Mesenchymal stem cell (in vitro differentiated cells and primary cell): Measurements from ENCODE around the gene ZNF586.
"Not testable (repeated sequence)": the region's sequence is repeated elsewhere in the genome, so short reads cannot be mapped to it uniquely, and the experiment has no call there.

Source experiments
- DNase-seq: peaks from one replicate; pipeline ENCODE4 v3.0.0-alpha.2; 2013
- H2AFZ ChIP-seq: one replicate; pipeline ENCODE4 v1.6.1; 2013; ENCODE audit warnings: low read depth, mild to moderate bottlenecking, control low read depth, inconsistent platforms, low read length, moderate library complexity
- H2AK5ac ChIP-seq: 2 replicates; pipeline ENCODE4 v1.6.1; 2013; ENCODE audit warnings: low read length, moderate library complexity, mild to moderate bottlenecking, inconsistent platforms; ENCODE audit not compliant: severe bottlenecking
- H2BK120ac ChIP-seq: one replicate; pipeline ENCODE4 v1.6.1; 2013; ENCODE audit warnings: low read depth, mild to moderate bottlenecking, inconsistent platforms, low read length, moderate library complexity
- H2BK12ac ChIP-seq, 2 experiments: one replicate each; pipeline ENCODE4 v1.6.1; 2013; ENCODE audit warnings: inconsistent platforms in 2 of 2, low read length in 2 of 2, mild to moderate bottlenecking in 2 of 2, moderate library complexity in 2 of 2, control low read depth in 1 of 2
- H2BK15ac ChIP-seq: one replicate; pipeline ENCODE4 v1.6.1; 2013; ENCODE audit warnings: mild to moderate bottlenecking, low read depth, inconsistent platforms; ENCODE audit not compliant: poor library complexity, severe bottlenecking
- H2BK5ac ChIP-seq: 2 replicates; pipeline ENCODE4 v1.6.1; 2013; ENCODE audit warnings: low read depth, mild to moderate bottlenecking, low read length, control low read depth, inconsistent platforms; ENCODE audit not compliant: poor library complexity, severe bottlenecking
- H3K14ac ChIP-seq, 2 experiments: one replicate each; pipeline ENCODE4 v1.6.1; 2013; ENCODE audit warnings: inconsistent platforms in 2 of 2, low read length in 2 of 2, control low read depth in 1 of 2, mild to moderate bottlenecking in 1 of 2, moderate library complexity in 1 of 2
- H3K18ac ChIP-seq, 2 experiments: one replicate each; pipeline ENCODE4 v1.6.1; 2013; ENCODE audit warnings: inconsistent platforms in 2 of 2, low read length in 2 of 2, control low read depth in 1 of 2, low read depth in 1 of 2, mild to moderate bottlenecking in 1 of 2
- H3K23ac ChIP-seq, 2 experiments: one replicate each; pipeline ENCODE4 v1.6.1; 2013; ENCODE audit warnings: inconsistent platforms in 2 of 2, low read length in 2 of 2, mild to moderate bottlenecking in 2 of 2, moderate library complexity in 2 of 2, control low read depth in 1 of 2
- H3K27ac ChIP-seq: 2 replicates; pipeline ENCODE4 v1.5.1; 2013; ENCODE audit warnings: mild to moderate bottlenecking, moderate library complexity, low read length, control low read depth, inconsistent platforms; ENCODE audit not compliant: poor library complexity, severe bottlenecking
- H3K27me3 ChIP-seq, 2 experiments: 2 replicates each; pipeline versions ENCODE4 v1.6.1 to v1.7.0; 2013; ENCODE audit warnings: low read length in 2 of 2, mild to moderate bottlenecking in 2 of 2, moderate library complexity in 2 of 2, control low read depth in 1 of 2, inconsistent platforms in 1 of 2; ENCODE audit not compliant: control insufficient read depth in 1 of 2, insufficient read depth in 1 of 2
- H3K36me3 ChIP-seq, 2 experiments: 2 replicates each; pipeline versions ENCODE4 v1.6.1 to v1.7.0; 2013; ENCODE audit warnings: low read length in 2 of 2, control low read depth in 1 of 2, inconsistent platforms in 1 of 2, low read depth in 1 of 2, mild to moderate bottlenecking in 1 of 2; ENCODE audit not compliant: insufficient read depth in 2 of 2, control insufficient read depth in 1 of 2
- H3K4ac ChIP-seq, 2 experiments: one replicate each; pipeline ENCODE4 v1.6.1; 2013; ENCODE audit warnings: inconsistent platforms in 2 of 2, low read length in 2 of 2, mild to moderate bottlenecking in 2 of 2, moderate library complexity in 2 of 2, control low read depth in 1 of 2, low read depth in 1 of 2
- H3K4me1 ChIP-seq: 2 replicates; pipeline ENCODE4 v1.6.1; 2013; ENCODE audit warnings: low read depth, low read length, control low read depth; ENCODE audit not compliant: control insufficient read depth, insufficient read depth
- H3K4me2 ChIP-seq: 2 replicates; pipeline ENCODE4 v1.6.1; 2013; ENCODE audit warnings: low read length, mild to moderate bottlenecking, inconsistent platforms; ENCODE audit not compliant: poor library complexity, severe bottlenecking
- H3K4me3 ChIP-seq, 2 experiments: 2 replicates each; pipeline versions ENCODE4 v1.5.1 to v1.7.0; 2013; ENCODE audit warnings: low read length in 2 of 2, mild to moderate bottlenecking in 2 of 2, control low read depth in 1 of 2, low read depth in 1 of 2; ENCODE audit not compliant: insufficient read depth in 1 of 2
- H3K79me1 ChIP-seq: replicated peaks from 2 replicates; pipeline ENCODE4 v1.6.1; 2013; ENCODE audit warnings: mild to moderate bottlenecking, control low read depth, low read length, inconsistent platforms; ENCODE audit not compliant: poor library complexity, severe bottlenecking
- H3K9ac ChIP-seq: 2 replicates; pipeline ENCODE4 v1.7.0; 2013; ENCODE audit warnings: mild to moderate bottlenecking, low read length, moderate library complexity
- H3K9me3 ChIP-seq: 2 replicates; pipeline ENCODE4 v1.7.0; 2013; ENCODE audit warnings: mild to moderate bottlenecking, low read length; ENCODE audit not compliant: control insufficient read depth
- H4K8ac ChIP-seq: one replicate; pipeline ENCODE4 v1.6.1; 2013; ENCODE audit warnings: inconsistent platforms, mild to moderate bottlenecking, low read length, moderate library complexity
- H4K91ac ChIP-seq: one replicate; pipeline ENCODE4 v1.6.1; 2013; ENCODE audit warnings: mild to moderate bottlenecking, low read length, inconsistent platforms
- WGBS: methylation state at CpG from one replicate; pipeline ENCODE4 v1.1.7; 2013; ENCODE audit warnings: mixed read lengths; 5-methylcytosine and 5-hydroxymethylcytosine counted together

ZNF586 gene

GRCh38 chr19:57803265-57803593, 33.8 kb downstream of the ZNF586 start:
- H2BK5ac ChIP-seq: peak overlapping the region; percentile 99
- no peak overlapping the region for H4K8ac ChIP-seq
- H3K9me3 ChIP-seq: no peaks in the 10 kb centered on the region
- no peak overlapping the region for H2BK15ac ChIP-seq
- no peak overlapping the region for H4K91ac ChIP-seq
- DNase-seq: no peak
- H3K9ac ChIP-seq: peak overlapping the region; percentile 90
- H3K27ac ChIP-seq: peak overlapping the region; percentile 100
- H3K23ac ChIP-seq: no peak overlapping the region
- H3K4ac ChIP-seq: no peak overlapping the region
- H2BK12ac ChIP-seq: no peak overlapping the region
- H2AFZ ChIP-seq: no peak overlapping the region
- 3% methylated on average over 6 of the region's 6 CpGs for WGBS
- no peaks in the 10 kb centered on the region for H3K27me3 ChIP-seq
- no peak overlapping the region for H3K18ac ChIP-seq
- peak overlapping the region; percentile 98 for H2BK120ac ChIP-seq
- H3K4me2 ChIP-seq: peak overlapping the region; percentile 92
- H3K4me3 ChIP-seq: peak overlapping the region; percentile 71 to 79
- H3K79me1 ChIP-seq: peaks cover 28% of the 10 kb centered on the region
- H2AK5ac ChIP-seq: no peak overlapping the region
- peaks cover 9% of the 10 kb centered on the region for H3K4me1 ChIP-seq
- H3K36me3 ChIP-seq: peaks cover 15 to 21% of the 10 kb centered on the region in 2 experiments
- no peak overlapping the region for H3K14ac ChIP-seq

GRCh38 chr19:57803594-57804325, 34.3 kb downstream of the ZNF586 start:
- WGBS: 0% methylated on average over 18 of the region's 19 CpGs
- peak overlapping the region; percentile 71 to 79 for H3K4me3 ChIP-seq

GRCh38 chr19:57807541-57807940, 38.1 kb downstream of the ZNF586 start:
- Histone ChIP-seq H3K14ac (no peak overlapping the region), H4K91ac (no peak overlapping the region), H2AK5ac (no peak overlapping the region), H2BK15ac (no peak overlapping the region), H2BK5ac (no peak overlapping the region), H2AFZ (no peak overlapping the region), H3K9ac (no peak overlapping the region), H3K4me2 (no peak overlapping the region), H3K27ac (no peak overlapping the region), H3K27me3 (no peaks in the 10 kb centered on the region), H4K8ac (no peak overlapping the region), H3K36me3 (peaks cover 23 to 37% of the 10 kb centered on the region in 2 experiments), H3K9me3 (no peaks in the 10 kb centered on the region), H2BK120ac (no peak overlapping the region), H2BK12ac (no peak overlapping the region), H3K18ac (no peak overlapping the region), H3K4me1 (peaks cover 8% of the 10 kb centered on the region), H3K4me3 (no peak overlapping the region), H3K4ac (no peak overlapping the region), H3K23ac (no peak overlapping the region), H3K79me1 (peaks cover 23% of the 10 kb centered on the region)
- WGBS: 100% methylated on average over 1 of the region's 2 CpGs
- peak; percentile 43 for DNase-seq

More at GRCh38 chr19:57803594-57804325, 34.3 kb downstream of the ZNF586 start:
- Histone ChIP-seq H2BK12ac (peak overlapping the region in 1 of 2 experiments; percentile 63), H2BK15ac (peak overlapping the region; percentile 100), H3K36me3 (peaks cover 15 to 24% of the 10 kb centered on the region in 2 experiments), H3K4me1 (peaks cover 9% of the 10 kb centered on the region), H3K79me1 (peaks cover 29% of the 10 kb centered on the region), H3K9ac (peak overlapping the region; percentile 90), H3K23ac (peak overlapping the region in 1 of 2 experiments; percentile 60), H3K4ac (peak overlapping the region; percentile 94 to 95), H3K27ac (peak overlapping the region; percentile 100), H3K9me3 (no peaks in the 10 kb centered on the region), H2AK5ac (peak overlapping the region; percentile 97), H3K14ac (peak overlapping the region in 1 of 2 experiments; percentile 71), H3K4me2 (peak overlapping the region; percentile 92), H3K18ac (peak overlapping the region; percentile 98 to 99), H2BK120ac (peak overlapping the region; percentile 98), H3K27me3 (no peaks in the 10 kb centered on the region), H4K91ac (peak overlapping the region; percentile 95), H2AFZ (no peak overlapping the region), H2BK5ac (peak overlapping the region; percentile 99), H4K8ac (peak overlapping the region; percentile 96)
- DNase-seq: peak; percentile 86

DNA sequence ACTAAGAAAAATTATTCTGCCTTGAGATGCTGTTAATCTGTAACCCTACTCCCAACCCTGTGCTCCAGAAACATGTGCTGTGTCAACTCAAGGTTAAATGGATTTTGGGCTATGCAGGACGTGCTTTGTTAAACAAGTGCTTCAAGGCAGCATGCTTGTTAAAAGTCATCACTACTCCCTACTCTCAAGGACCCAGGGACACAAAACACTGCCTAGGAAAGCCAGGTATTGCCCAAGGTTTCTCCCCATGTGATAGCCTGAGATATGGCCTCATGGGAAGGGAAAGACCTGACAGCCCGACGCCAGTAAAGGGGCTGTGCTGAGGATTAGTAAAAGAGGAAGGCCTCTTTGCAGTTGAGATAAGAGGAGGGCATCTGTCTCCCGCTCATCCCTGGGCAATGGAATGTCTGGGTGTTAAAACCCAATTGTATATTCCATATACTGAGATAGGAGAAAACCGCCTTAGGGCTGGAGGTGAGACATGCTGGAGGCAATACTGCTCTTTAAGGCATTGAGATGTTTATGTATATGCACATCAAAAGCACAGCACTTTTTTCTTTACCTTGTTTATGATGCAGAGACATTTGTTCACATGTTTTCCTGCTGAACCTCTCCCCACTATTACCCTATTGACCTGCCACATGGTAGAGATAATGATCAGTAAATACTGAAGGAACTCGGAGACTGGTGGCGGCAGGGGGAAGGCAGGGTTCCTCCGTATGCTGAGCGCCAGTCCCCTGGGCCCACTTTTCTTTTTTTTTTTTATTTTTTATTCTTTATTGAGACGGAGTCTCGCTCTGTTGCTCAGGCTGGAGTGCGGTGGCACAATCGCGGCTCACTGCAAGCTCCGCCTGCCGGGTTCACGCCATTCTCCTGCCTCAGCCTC, 41.2 kb downstream of the ZNF586 start:
- H2BK5ac ChIP-seq, H3K9me3 ChIP-seq, H2BK12ac ChIP-seq, H3K4ac ChIP-seq, H3K14ac ChIP-seq, H3K4me3 ChIP-seq, H3K4me2 ChIP-seq, H4K91ac ChIP-seq, H3K23ac ChIP-seq, H3K9ac ChIP-seq, H2AK5ac ChIP-seq, H2BK15ac ChIP-seq, H3K18ac ChIP-seq, H2BK120ac ChIP-seq, H2AFZ ChIP-seq, H3K27me3 ChIP-seq, H3K27ac ChIP-seq, DNase-seq, H4K8ac ChIP-seq: not testable (repeated sequence)
- Histone ChIP-seq H3K79me1 (peaks cover 34% of the 10 kb centered on the region), H3K4me1 (peaks cover 12% of the 10 kb centered on the region), H3K36me3 (peaks cover 28 to 36% of the 10 kb centered on the region in 2 experiments)
- WGBS: 73% methylated on average over 15 of the region's 17 CpGs
